K562 (cell line): Measurements from ENCODE around the gene PHPT1. TPM values are rescaled to one million over a fixed set of nuclear protein-coding genes. Genes with fewer than 3 reads are reported as not detected.
A peak's percentile ranks its signal among the peaks of the same experiment; 100 is the strongest.

ENCODE experiments used
- ATAC-seq: fragments of 200-7000 bp; cut with Tn5 transposase; 3 replicates; pipeline ENCODE4 v1.9.1; 2020; ENCODE audit warnings: moderate library complexity
- BruUV-seq: library from RNA; stranded (reverse); fragments of 400-500 nt; replicated peaks from 2 replicates; lab custom pipeline; 2021; lab: Mats Ljungman, UMichigan
- CTCF ChIA-PET: fragments of 300-600 bp; formaldehyde crosslinking; extraction: SDS; loops from one replicate; lab custom pipeline; 2021; ENCODE audit warnings: low intra/inter-chr PET ratio; lab: Yijun Ruan, JAX
- POLR2A ChIA-PET: fragments of 300-600, 350-650 bp; sonication (Branson Sonifier 250); formaldehyde crosslinking; extraction: SDS; loops from one replicate; lab custom pipeline; 2021; ENCODE audit warnings: antibody characterized with exemption, inconsistent platforms; lab: Yijun Ruan, JAX
- DNase-seq, 4 experiments: peaks; one replicate each; pipeline versions ENCODE4 v3.0.0 to v3.0.0-alpha.2; 2011 to 2018; ENCODE audit warnings: low spot score in 3 of 4, mixed read lengths in 3 of 4; ENCODE audit errors: extremely low read depth in 1 of 4
- FAIRE-seq: peaks from 2 replicates; lab custom pipeline; 2011; peaks lifted over from hg19 to GRCh38; lab: Jason Lieb, UNC
- H2AFZ ChIP-seq: 2 replicates; pipeline ENCODE4 v1.6.0; 2011; ENCODE audit warnings: low read depth, low read length, control low read depth, inconsistent platforms
- H3K27ac ChIP-seq: fragments of 200-600 bp; 3 replicates; pipeline ENCODE4 v1.8.0; 2011; ENCODE audit warnings: low read depth, mild to moderate bottlenecking, control low read depth, inconsistent platforms, low read length, moderate library complexity, mixed read lengths; ENCODE audit errors: extremely low read depth
- H3K27me3 ChIP-seq, 2 experiments: fragments of 300-600 bp in 1 of 2; 2 replicates in 1 of 2; 3 replicates in 1 of 2; pipeline versions ENCODE4 v1.6.0 to v1.8.0; 2011; ENCODE audit warnings: inconsistent platforms in 2 of 2, low read length in 2 of 2, mild to moderate bottlenecking in 1 of 2, mixed read lengths in 1 of 2, moderate library complexity in 1 of 2; ENCODE audit not compliant: control insufficient read depth in 2 of 2, insufficient read depth in 2 of 2
- H3K36me3 ChIP-seq: fragments of 300-600 bp; 3 replicates; pipeline ENCODE4 v1.8.0; 2011; ENCODE audit warnings: mild to moderate bottlenecking, low read length, inconsistent platforms; ENCODE audit not compliant: control insufficient read depth, insufficient read depth
- H3K4me1 ChIP-seq, 2 experiments: fragments of 200-600 bp in 1 of 2; replicated peaks in 1 of 2; 2 replicates in 1 of 2; 3 replicates in 1 of 2; pipeline versions ENCODE4 v1.5.1 to v1.8.0; 2011; ENCODE audit warnings: inconsistent platforms in 2 of 2, low read length in 2 of 2, mild to moderate bottlenecking in 1 of 2, mixed read lengths in 1 of 2, moderate library complexity in 1 of 2; ENCODE audit not compliant: control insufficient read depth in 2 of 2, insufficient read depth in 2 of 2
- H3K4me2 ChIP-seq: 2 replicates; pipeline ENCODE4 v1.6.1; 2011; ENCODE audit warnings: low read length, control low read depth, inconsistent platforms, mixed read lengths; ENCODE audit not compliant: insufficient read depth
- H3K4me3 ChIP-seq: fragments of 200-600 bp; sonication (generic), shearing (Covaris generic); 2 replicates; pipeline ENCODE4 v1.5.1; 2016; ENCODE audit warnings: control low read depth, inconsistent platforms
- H3K79me2 ChIP-seq: fragments of 200-600 bp; 3 replicates; pipeline ENCODE4 v1.8.0; 2011; ENCODE audit warnings: low read length, inconsistent platforms; ENCODE audit not compliant: control insufficient read depth, insufficient read depth
- H3K9ac ChIP-seq, 2 experiments: 2 replicates each; pipeline versions ENCODE4 v1.6.0 to v1.6.1; 2011; ENCODE audit warnings: low read depth in 2 of 2, low read length in 2 of 2, control low read depth in 1 of 2, inconsistent platforms in 1 of 2, mild to moderate bottlenecking in 1 of 2, mixed read lengths in 1 of 2; ENCODE audit not compliant: insufficient read depth in 1 of 2
- H3K9me1 ChIP-seq: one replicate; pipeline ENCODE4 v1.6.0; 2011; ENCODE audit warnings: inconsistent platforms, mild to moderate bottlenecking, low read length, moderate library complexity; ENCODE audit not compliant: control insufficient read depth, insufficient read depth
- H3K9me3 ChIP-seq: replicated peaks from 2 replicates; pipeline ENCODE4 v1.5.1; 2011; ENCODE audit warnings: low read depth, low read length, inconsistent platforms; ENCODE audit not compliant: control insufficient read depth, insufficient read depth
- H4K20me1 ChIP-seq: replicated peaks from 2 replicates; pipeline ENCODE4 v1.6.1; 2011; ENCODE audit warnings: low read length, inconsistent platforms, mixed read lengths; ENCODE audit not compliant: control insufficient read depth, insufficient read depth
- CBFA2T3 ChIP-seq: fragments of 450-650 bp; IDR thresholded peaks from 2 replicates; pipeline ENCODE4 v1.6.1; 2017
- CC2D1A ChIP-seq: fragments of 450-650 bp; IDR thresholded peaks from 2 replicates; pipeline ENCODE4 v1.6.1; 2017; ENCODE audit warnings: mild to moderate bottlenecking
- PHF21A ChIP-seq: fragments of 450-650 bp; IDR thresholded peaks from 2 replicates; pipeline ENCODE4 v1.6.1; 2017; ENCODE audit warnings: low read depth, borderline replicate concordance
- PURB ChIP-seq: sonication (generic); formaldehyde crosslinking; IDR thresholded peaks from 2 replicates; pipeline ENCODE4 v1.9.0; 2021; ENCODE audit warnings: low read depth, mild to moderate bottlenecking, missing genetic modification reagents
- RBM17 ChIP-seq: fragments of 200-400 bp; formaldehyde crosslinking; IDR thresholded peaks from 2 replicates; pipeline ENCODE4 v1.6.1; 2017; ENCODE audit warnings: low read depth, mild to moderate bottlenecking, low read length, borderline replicate concordance
- RCOR1 ChIP-seq, 2 experiments: IDR thresholded peaks; 2 replicates each; pipeline ENCODE4 v1.6.1; 2012; ENCODE audit warnings: low read depth in 2 of 2, low read length in 2 of 2, borderline replicate concordance in 1 of 2, improper control_type of control experiment in 1 of 2
- TCF15 ChIP-seq: fragments of 250-450 bp; sonication (Bioruptor Pico); IDR thresholded peaks from 2 replicates; pipeline ENCODE4 v1.8.0; 2022; ENCODE audit warnings: moderate library complexity, mild to moderate bottlenecking, inconsistent platforms
- TCF3 ChIP-seq: sonication (generic); formaldehyde crosslinking; IDR thresholded peaks from 2 replicates; pipeline ENCODE4 v1.4.0; 2020; ENCODE audit warnings: mild to moderate bottlenecking, missing genetic modification reagents
- THRB ChIP-seq: fragments of 450-650 bp; formaldehyde crosslinking; conservative IDR thresholded peaks from 2 replicates; pipeline ENCODE4 v1.4.0; 2022; ENCODE audit warnings: mild to moderate bottlenecking, missing genetic modification characterization
- TRIM24 ChIP-seq, 2 experiments: fragments of 450-650 bp; IDR thresholded peaks; 2 replicates each; pipeline ENCODE4 v1.6.1; 2016
- TSC22D4 ChIP-seq: fragments of 450-650 bp; IDR thresholded peaks from 2 replicates; pipeline ENCODE4 v1.6.1; 2016; ENCODE audit warnings: missing genetic modification characterization, missing biosample characterization, control low read depth
- YY1 ChIP-seq, 3 experiments: IDR thresholded peaks; 2 replicates each; pipeline ENCODE4 v1.6.1; 2011; ENCODE audit warnings: low read length in 2 of 3, mild to moderate bottlenecking in 2 of 3, moderate library complexity in 2 of 3, borderline replicate concordance in 1 of 3, control low read depth in 1 of 3, low read depth in 1 of 3; ENCODE audit not compliant: insufficient read depth in 3 of 3, insufficient replicate concordance in 2 of 3, control insufficient read depth in 1 of 3, insufficient read length in 1 of 3; ENCODE audit errors: extremely low read depth in 1 of 3
- ZBTB7A ChIP-seq: IDR thresholded peaks from 2 replicates; pipeline ENCODE4 v1.6.1; 2011; ENCODE audit warnings: low read depth, mild to moderate bottlenecking, low read length, moderate library complexity, borderline replicate concordance; ENCODE audit not compliant: control insufficient read depth
- ZNF263 ChIP-seq: sonication (generic); formaldehyde crosslinking; IDR thresholded peaks from 2 replicates; pipeline ENCODE4 v1.8.0; 2022; ENCODE audit warnings: mild to moderate bottlenecking, missing genetic modification reagents, borderline replicate concordance
- ZSCAN32 ChIP-seq: fragments of 450-650 bp; formaldehyde crosslinking; IDR thresholded peaks from 2 replicates; pipeline ENCODE4 v1.4.0; 2020; ENCODE audit warnings: mild to moderate bottlenecking, moderate library complexity
- WGBS: fragments of 100-300 bp; shearing (Covaris generic); methylation state at CpG from one replicate; pipeline ENCODE4 v1.1.6; 2016; ENCODE audit warnings: low coverage, mixed read lengths; ENCODE audit not compliant: insufficient coverage; ENCODE audit errors: missing lambda C conversion rate; 5-methylcytosine and 5-hydroxymethylcytosine counted together
- in situ Hi-C: fragments of 300-500 bp; cut with MboI; formaldehyde crosslinking; loops from 4 replicates; pipeline ENCODE4 v1.15.0; 2018; ENCODE audit warnings: inconsistent platforms, mixed read lengths
- intact Hi-C: fragments of 100-400 bp; cut with micrococcal nuclease; formaldehyde crosslinking; loops from 2 replicates; pipeline ENCODE4 v1.14.2; 2022
- polyA plus RNA-seq, 8 experiments: library from polyadenylated mRNA; depleted of rRNA in 4 of 8; stranded (reverse) in 5 of 8; unstranded in 3 of 8; fragments of >200 nt; fragmentation: Nextera tagmentation in 2 of 8; fragmentation: Illumina TruSeq in 1 of 8; extraction: Ambion mirVana in 2 of 8; extraction: Trizol in 1 of 8; gene quantifications; 2 replicates each; pipeline versions ENCODE4 v1.2.1 to v1.2.3, GENCODE V29; 2011 to 2014; ENCODE audit warnings: inconsistent platforms in 1 of 8, missing spikeins in 1 of 8
- total RNA-seq, 7 experiments: library from RNA; depleted of rRNA in 6 of 7; stranded (reverse); fragments of >200 nt in 6 of 7; fragmentation: Illumina TruSeq in 2 of 7; extraction: Trizol in 2 of 7; gene quantifications; 2 replicates each; pipeline versions ENCODE4 v1.2.1 to v1.2.3, GENCODE V29; 2011 to 2021; ENCODE audit warnings: low replicate concordance in 1 of 7

The PHPT1 gene
- total and polyA plus RNA-seq, 9 of the 15 experiments (the other 6 are each of a cell fraction or from before 2014, with no cell fraction given): 20.9 to 166 (median 129) TPM

- TF ChIP-seq THRB: 0 out of 2 replicates have a peak, but pooled peaks have one; percentile 17
- no peak for TF ChIP-seq TSC22D4 (tag)
- peak; percentile 88 for TF ChIP-seq PHF21A
Measured at GRCh38 chr9:136849038-136849959, at the start of gene PHPT1 (continued).

- H3K4me3 ChIP-seq: peak overlapping the region; percentile 39
- peaks cover 32 to 72% of the 10 kb centered on the region in 2 experiments; a peak in 4 of 5 replicates for H3K4me1 ChIP-seq
- CTCF ChIA-PET: interaction anchor here (0.7 kb wide), 1 partner anchor 126 kb away, joined by 3 read pairs; no protein-coding TSS in a partner anchor
- DNase-seq (peak; percentile 95 to 97 (median 96)), FAIRE-seq (peak; percentile 60), ATAC-seq (peak; percentile 86)
- WGBS: 1% methylated on average over 48 of the region's 63 CpGs
- peak overlapping the region; percentile 89 for H2AFZ ChIP-seq
- intact Hi-C loops (no loop called here), in situ Hi-C loops (loop anchor here (25.0 kb wide), 1 partner anchor 437 kb away; the partner anchor contains the start of genes CYSRT1, RNF224, SLC34A3 and TUBB4B)
- no peaks in the 10 kb centered on the region for H3K79me2 ChIP-seq
- BruUV-seq: no TSS peak
- H3K9ac ChIP-seq: peak overlapping the region in 1 of 2 experiments; percentile 86; a peak in 2 of 4 replicates
- no peaks in the 10 kb centered on the region for H3K9me1 ChIP-seq
- POLR2A ChIA-PET: interaction anchor here (0.7 to 1.1 kb wide), 5 partner anchors 10 to 441 kb away, joined by 3 to 6 read pairs (median 4); partner anchors contain the start of gene TUBB4B
- no peaks in the 10 kb centered on the region for H3K27me3 ChIP-seq
- peak overlapping the region; percentile 45; the same call in 1 of the 3 replicates for H3K27ac ChIP-seq
- peaks cover under 1% of the 10 kb centered on the region; the same call in 1 of the 3 replicates for H3K36me3 ChIP-seq
- peak overlapping the region; percentile 78 for H3K4me2 ChIP-seq
- H4K20me1 ChIP-seq: no peaks in the 10 kb centered on the region
- H3K9me3 ChIP-seq: no peaks in the 10 kb centered on the region
- TF ChIP-seq YY1 (IDR thresholded peaks at IDR 0.05; ENCODE audit: borderline replicate concordance in 1 of 3, control insufficient read depth in 1 of 3, extremely low read depth in 1 of 3, insufficient read depth in 3 of 3, insufficient read length in 1 of 3, insufficient replicate concordance in 2 of 3, low read depth in 1 of 3, low read length in 2 of 3) (peak in 2 of 3 experiments; percentile 60 to 75), CC2D1A (no peak), TCF15 (CRISPR knock-in tag) (no peak), ZSCAN32 (CRISPR knock-in tag) (no peak), ZBTB7A (peak; percentile 58), TCF3 (CRISPR knock-in tag) (0 out of 2 replicates have a peak, but pooled peaks have one; percentile 14), RBM17 (no peak), ZNF263 (CRISPR knock-in tag) (no peak), CBFA2T3 (peak; percentile 35; the same call in 1 of the 2 replicates), TRIM24 (IDR thresholded peaks at IDR 0.05) (no peak), PURB (no peak), RCOR1 (IDR thresholded peaks at IDR 0.05; ENCODE audit: borderline replicate concordance in 1 of 2, low read depth in 2 of 2, low read length in 2 of 2) (0 out of 4 replicates have a peak, but pooled peaks of 1 of the 2 experiments have one; percentile 15)
Measured at GRCh38 chr9:136799854-136800657, 49.2 kb upstream of the PHPT1 start.
